Activated T-helper 1 cell treated with Interleukin-2 at 50 U/mL for 16 hours (primary cell): ENCODE measurements around the gene MPND.
"Not testable (repeated sequence)": the region's sequence is repeated elsewhere in the genome, so short reads cannot be mapped to it uniquely, and the experiment has no call there.

Experiments used
- DNase-seq: peaks from one replicate; pipeline ENCODE4 v3.0.0-alpha.2; 2020; ENCODE audit warnings: low read depth

Gene MPND

GRCh38 chr19:4347521-4347920 lies 4.2 kb downstream of the MPND start:
- DNase-seq, result no peak

GRCh38 chr19:4349225-4349624 lies 5.9 kb downstream of the MPND start:
- DNase-seq, result not testable (repeated sequence)

- no peak for DNase-seq
These were observed 6.7 kb downstream of the MPND start for GRCh38 chr19:4350111-4350510.

GRCh38 chr19:4350726-4351125 lies 7.4 kb downstream of the MPND start:
- DNase-seq, result no peak

GRCh38 chr19:4352701-4353121 lies 9.3 kb downstream of the MPND start:
- DNase-seq, result no peak

GRCh38 chr19:4354282-4354681 lies 10.9 kb downstream of the MPND start:
- DNase-seq, result no peak

GRCh38 chr19:4354897-4355296 lies 11.5 kb downstream of the MPND start:
- no peak for DNase-seq

- DNase-seq, result no peak
These were observed 13.9 kb downstream of the MPND start for GRCh38 chr19:4357095-4357797.

- no peak for DNase-seq
These were observed 14.6 kb downstream of the MPND start for GRCh38 chr19:4357921-4358326.

GRCh38 chr19:4358709-4359626 lies 15.6 kb downstream of the MPND start:
- no peak for DNase-seq

GRCh38 chr19:4359627-4360000 lies 16.3 kb downstream of the MPND start:
- DNase-seq, result no peak

GRCh38 chr19:4360081-4360569 lies 16.8 kb downstream of the MPND start:
- DNase-seq, result no peak

GRCh38 chr19:4360641-4361151 lies 17.3 kb downstream of the MPND start:
- no peak for DNase-seq

- no peak for DNase-seq
These were observed 18.0 kb downstream of the MPND start for GRCh38 chr19:4361152-4362046.

GRCh38 chr19:4362101-4362828 lies 18.9 kb downstream of the MPND start:
- DNase-seq, result no peak

- no peak for DNase-seq
These were observed 19.6 kb downstream of the MPND start for GRCh38 chr19:4362831-4363545.

- DNase-seq, result no peak
These were observed 20.4 kb downstream of the MPND start for GRCh38 chr19:4363571-4364304.

- DNase-seq, result no peak
These were observed 22.0 kb downstream of the MPND start for GRCh38 chr19:4365341-4365740.

- DNase-seq, result no peak
These were observed 22.7 kb downstream of the MPND start for GRCh38 chr19:4365791-4366665.
